Vagina (tissue), 2 donors: ENCODE results near the gene NFIA.

Experiments used
- CTCF ChIP-seq, 3 experiments: fragments of 450-650 bp in 2 of 3; fragments of 200-600 bp in 1 of 3; sonication (generic) in 1 of 3; IDR thresholded peaks; one replicate each; pipeline ENCODE4 v1.5.1; 2017 to 2019; ENCODE audit warnings: antibody characterized with exemption in 3 of 3, mild to moderate bottlenecking in 2 of 3, moderate library complexity in 2 of 3
- POLR2A ChIP-seq, 2 donors: fragments of 450-650 bp; IDR thresholded peaks; one replicate each; pipeline ENCODE4 v1.6.1; 2017; ENCODE audit warnings: antibody characterized with exemption in 2 of 2, mild to moderate bottlenecking in 2 of 2, moderate library complexity in 2 of 2

GRCh38 chr1:61213245-61214011 is 131.1 kb downstream of the NFIA start:
- TF ChIP-seq CTCF (IDR thresholded peaks at IDR 0.05), result no peak
- TF ChIP-seq POLR2A (IDR thresholded peaks at IDR 0.05), result no peak
